ENCODE data around the gene TMEM42.
A peak's percentile ranks its signal among the peaks of the same experiment; 100 is the strongest.
"Not testable (repeated sequence)": the region's sequence is repeated elsewhere in the genome, so short reads cannot be mapped to it uniquely, and the experiment has no call there.

TMEM42 gene

GRCh38 chr3:44861412-44862225 is at the start of gene TMEM42:
TMEM42 (plus strand) TSS chr3:44861912; CDS start chr3:44861925, 13 bp downstream.
- DNase-seq (ENCODE audit: low read depth): peak; percentile 86

GRCh38 chr3:44814751-44815150 is 47.0 kb upstream of the TMEM42 start:
- no peak for DNase-seq (ENCODE audit: low read depth)

- not testable (repeated sequence) for DNase-seq (ENCODE audit: low read depth)
These were observed 45.4 kb upstream of the TMEM42 start for GRCh38 chr3:44816334-44816733.

GRCh38 chr3:44821206-44821605 is 40.5 kb upstream of the TMEM42 start:
- DNase-seq (ENCODE audit: low read depth): not testable (repeated sequence)

- DNase-seq (ENCODE audit: low read depth): no peak
These were observed 36.3 kb upstream of the TMEM42 start for GRCh38 chr3:44825264-44825925.

- no peak for DNase-seq (ENCODE audit: low read depth)
These were observed 34.5 kb upstream of the TMEM42 start for GRCh38 chr3:44827196-44827595.

- DNase-seq (ENCODE audit: low read depth): no peak
These were observed 30.5 kb upstream of the TMEM42 start for GRCh38 chr3:44831232-44831631.

GRCh38 chr3:44832032-44832431 is 29.7 kb upstream of the TMEM42 start:
- DNase-seq (ENCODE audit: low read depth): no peak

- no peak for DNase-seq (ENCODE audit: low read depth)
These were observed 28.7 kb upstream of the TMEM42 start for GRCh38 chr3:44832965-44833364.

- DNase-seq (ENCODE audit: low read depth): no peak
These were observed 28.3 kb upstream of the TMEM42 start for GRCh38 chr3:44833394-44833793.

GRCh38 chr3:44835684-44836083 is 26.0 kb upstream of the TMEM42 start:
- no peak for DNase-seq (ENCODE audit: low read depth)

- DNase-seq (ENCODE audit: low read depth): no peak
These were observed 19.3 kb upstream of the TMEM42 start for GRCh38 chr3:44842376-44842775.

- no peak for DNase-seq (ENCODE audit: low read depth)
These were observed 15.9 kb upstream of the TMEM42 start for GRCh38 chr3:44845528-44846520.

- DNase-seq (ENCODE audit: low read depth): no peak
These were observed 13.1 kb upstream of the TMEM42 start for GRCh38 chr3:44848634-44849033.

- not testable (repeated sequence) for DNase-seq (ENCODE audit: low read depth)
These were observed 5.0 kb upstream of the TMEM42 start for GRCh38 chr3:44856663-44857062.

- no peak for DNase-seq (ENCODE audit: low read depth)
These were observed 1.6 kb upstream of the TMEM42 start for GRCh38 chr3:44860117-44860516.

GRCh38 chr3:44862226-44862637 is 520 bp downstream of the TMEM42 start:
- no peak for DNase-seq (ENCODE audit: low read depth)

GRCh38 chr3:44865272-44866035 is 3.7 kb downstream of the TMEM42 start:
- DNase-seq (ENCODE audit: low read depth): no peak

- no peak for DNase-seq (ENCODE audit: low read depth)
These were observed 5.9 kb downstream of the TMEM42 start for GRCh38 chr3:44867421-44868111.

- no peak for DNase-seq (ENCODE audit: low read depth)
These were observed 8.8 kb downstream of the TMEM42 start for GRCh38 chr3:44870375-44871061.
